ENCODE results near the gene FLOT2. TPM values are rescaled to one million over a fixed set of nuclear protein-coding genes. Genes with fewer than 3 reads are reported as not detected.
A peak's percentile ranks its signal among the peaks of the same experiment; 100 is the strongest.

Gene FLOT2
- total and polyA plus RNA-seq, 2 donors (not counting 3 experiments of a cell fraction or from before 2014, with no cell fraction given) = 169 to 180 TPM

- no TSS peak for BruUV-seq (replicated peaks)
- Histone ChIP-seq H4K20me1 (replicated peaks; ENCODE audit: control insufficient read depth, extremely low read depth, insufficient read depth, low read length) (no peaks in the 10 kb centered on the region), H3K9me1 (replicated peaks; ENCODE audit: control insufficient read depth, extremely low read depth, insufficient read depth, low read length) (no peaks in the 10 kb centered on the region), H3K36me3 (ENCODE audit: control insufficient read depth in 2 of 2, extremely low read depth in 1 of 2, insufficient read depth in 2 of 2, low read length in 2 of 2) (peaks cover 1 to 11% of the 10 kb centered on the region in 2 experiments), H3K9ac (replicated peaks; ENCODE audit: extremely low read depth, insufficient read depth, low read length) (peak overlapping the region; percentile 62), H2AFZ (ENCODE audit: low read depth, low read length) (peak overlapping the region; percentile 85), H3K4me1 (ENCODE audit: control insufficient read depth, extremely low read depth, insufficient read depth, low read length) (peaks cover 17% of the 10 kb centered on the region), H3K9me3 (replicated peaks; ENCODE audit: control insufficient read depth, insufficient read depth, low read length) (no peaks in the 10 kb centered on the region), H3K27ac (ENCODE audit: insufficient read depth, low read depth, low read length) (peak overlapping the region; percentile 15), H3K27me3 (ENCODE audit: control insufficient read depth in 2 of 2, insufficient read depth in 2 of 2, low read length in 2 of 2) (no peaks in the 10 kb centered on the region), H3K4me3 (replicated peaks in 1 of 3; ENCODE audit: insufficient read depth in 1 of 3, low read depth in 1 of 3, low read length in 3 of 3) (peak overlapping the region; percentile 45 to 67 (median 59)), H3K79me2 (ENCODE audit: control insufficient read depth, insufficient read depth, low read length) (no peaks in the 10 kb centered on the region), H3K4me2 (ENCODE audit: insufficient read depth, low read length) (peak overlapping the region; percentile 92)
- intact Hi-C loops (cut with micrococcal nuclease) (loop anchor here (2.0 kb wide), 2 partner anchors 53 to 175 kb away; partner anchors contain the start of gene TLCD1), dilution Hi-C loops (cut with MboI; ENCODE audit: extremely low pct_ligation_motif_present, low sequenced_read_pairs) (no loop called here)
- TF ChIP-seq CTCF (IDR thresholded peaks at IDR 0.05; ENCODE audit: extremely low read depth in 1 of 2, insufficient read depth in 1 of 2, low read depth in 1 of 2, low read length in 2 of 2) = no peak
- TF ChIP-seq MYC (IDR thresholded peaks at IDR 0.05; ENCODE audit: low read depth, low read length) = no peak
- TF ChIP-seq, protein P1, sequence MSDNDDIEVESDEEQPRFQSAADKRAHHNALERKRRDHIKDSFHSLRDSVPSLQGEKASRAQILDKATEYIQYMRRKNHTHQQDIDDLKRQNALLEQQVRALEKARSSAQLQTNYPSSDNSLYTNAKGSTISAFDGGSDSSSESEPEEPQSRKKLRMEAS (IDR thresholded peaks at IDR 0.05; ENCODE audit: insufficient read depth, insufficient read length) = no peak
- no peak for TF ChIP-seq POLR2A (IDR thresholded peaks at IDR 0.05; ENCODE audit: low read depth, low read length)
- TF ChIP-seq EZH2 (IDR thresholded peaks at IDR 0.05; ENCODE audit: borderline replicate concordance, low read depth, low read length, severe bottlenecking) = no peak
- no peak for TF ChIP-seq POLR2AphosphoS5 (IDR thresholded peaks at IDR 0.05; ENCODE audit: insufficient read depth, low read depth, low read length)
- TF ChIP-seq FOS (IDR thresholded peaks at IDR 0.05; ENCODE audit: borderline replicate concordance, insufficient read depth, low read length) = no peak
- TF ChIP-seq GATA2 (IDR thresholded peaks at IDR 0.05; ENCODE audit: insufficient read depth, insufficient read length, low read depth, low read length) = no peak
- TF ChIP-seq JUN (IDR thresholded peaks at IDR 0.05; ENCODE audit: borderline replicate concordance, insufficient read depth, insufficient read length, low read depth) = no peak
- no peak for DNase-seq (ENCODE audit: low read depth, low spot score)
- CTCF ChIA-PET = interaction anchor here (0.6 to 2.6 kb wide), 20 partner anchors 9 to 215 kb away, joined by 3 to 25 read pairs (median 6); partner anchors contain the start of genes FAM222B, PROCA1 and TLCD1
- FAIRE-seq = peak; percentile 77
- POLR2A ChIA-PET = interaction anchor here (0.5 to 1.4 kb wide), 2 partner anchors 9 to 79 kb away, joined by 3 to 4 read pairs; no protein-coding TSS in a partner anchor
These were observed 4.6 kb upstream of the FLOT2 start for GRCh38 chr17:28901866-28902818.

Data from endothelial cell of umbilical vein (primary cell).